22Rv1 (cell line): Measurements from ENCODE around the gene CYP27B1.
"Not testable (repeated sequence)": the region's sequence is repeated elsewhere in the genome, so short reads cannot be mapped to it uniquely, and the experiment has no call there.

Experiments
- H3K27ac ChIP-seq: fragments of 450-650 bp; 2 replicates; pipeline ENCODE4 v1.5.1; 2017
- CTCF ChIP-seq: fragments of 450-650 bp; IDR thresholded peaks from 2 replicates; pipeline ENCODE4 v1.5.1; 2017; ENCODE audit warnings: mild to moderate bottlenecking
- ZFX ChIP-seq: fragments of 450-650 bp; IDR thresholded peaks from 2 replicates; pipeline ENCODE4 v1.6.1; 2017; ENCODE audit warnings: antibody characterized with exemption, borderline replicate concordance

The CYP27B1 gene

GRCh38 chr12:57777911-57778310 is 11.0 kb upstream of the CYP27B1 start:
- no peak for TF ChIP-seq ZFX
- no peak for TF ChIP-seq CTCF
- H3K27ac ChIP-seq: no peak overlapping the region

- TF ChIP-seq ZFX: no peak
- no peak for TF ChIP-seq CTCF
- no peak overlapping the region for H3K27ac ChIP-seq
Measured at GRCh38 chr12:57777367-57777766, 10.5 kb upstream of the CYP27B1 start.

DNA sequence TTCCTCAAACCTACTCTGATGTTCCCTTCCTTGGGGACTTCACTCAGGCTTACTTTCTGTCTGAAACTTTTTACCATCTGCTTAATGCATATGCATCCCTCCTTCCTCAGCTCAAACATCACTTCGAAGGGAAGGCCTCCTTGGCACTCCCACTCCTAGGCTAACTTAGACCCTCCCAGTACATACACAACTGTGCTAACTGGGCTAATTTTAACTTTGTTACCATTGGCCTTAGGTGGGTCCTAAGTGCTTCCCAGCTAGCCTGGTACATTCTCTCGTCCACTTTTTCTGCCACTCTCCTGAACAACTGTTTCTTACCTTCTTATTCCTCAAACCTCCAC is 9.3 kb upstream of the CYP27B1 start:
- TF ChIP-seq ZFX (no peak), CTCF (no peak; the same call in 1 of the 2 replicates)
- H3K27ac ChIP-seq: no peak overlapping the region

DNA sequence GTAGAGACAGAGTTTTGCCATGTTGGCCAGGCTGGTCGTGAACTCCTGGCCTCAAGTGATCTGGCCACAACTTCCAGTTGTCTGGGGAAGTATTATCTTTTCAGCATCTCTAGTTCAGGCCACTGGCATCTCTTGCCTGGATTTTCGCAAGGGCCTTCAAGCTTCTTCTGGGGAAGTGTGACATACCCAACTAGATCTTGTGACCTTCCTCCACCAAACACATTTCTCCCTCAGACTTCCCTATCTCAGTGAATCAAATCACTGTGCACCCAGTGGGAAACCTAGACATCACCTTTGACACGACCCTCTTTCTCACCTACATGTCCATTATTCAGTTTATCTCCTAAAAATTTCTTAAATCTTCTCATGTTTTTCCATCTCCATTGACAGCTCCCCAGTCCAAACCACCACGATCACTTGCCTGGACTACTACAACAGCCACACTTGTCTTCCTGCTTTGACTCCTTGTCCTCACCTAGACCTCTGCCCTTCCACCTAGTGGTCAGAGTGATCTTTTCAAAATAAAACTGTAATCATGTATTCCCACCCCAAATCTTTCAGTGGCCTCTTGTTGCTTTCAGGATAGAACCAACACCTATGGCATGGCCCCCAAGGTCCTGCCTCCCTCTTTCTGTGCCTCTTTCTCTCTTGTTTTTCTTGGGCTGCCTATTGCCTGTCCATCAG is 8.8 kb upstream of the CYP27B1 start:
- TF ChIP-seq CTCF (peak; percentile 13), ZFX (no peak)
- no peak overlapping the region for H3K27ac ChIP-seq

DNA sequence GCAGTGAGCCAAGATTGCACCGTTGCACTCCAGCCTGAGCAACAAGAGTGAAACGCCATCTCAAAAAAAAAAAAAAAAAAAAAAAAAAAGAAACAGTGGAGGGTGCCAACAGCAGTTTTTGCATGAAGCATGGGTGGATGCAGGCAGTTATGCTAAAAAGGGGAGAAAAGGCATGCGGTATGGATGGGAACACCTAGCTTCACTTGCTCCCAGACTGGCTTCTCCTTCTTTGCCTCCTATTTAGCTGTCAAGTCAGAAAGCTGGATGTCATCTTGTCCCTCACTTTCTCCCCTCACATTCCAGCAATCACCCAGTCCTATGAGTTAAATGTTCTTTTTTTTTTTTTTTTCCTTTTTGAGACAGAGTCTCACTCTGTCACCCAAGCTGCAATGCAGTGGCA is 8.2 kb upstream of the CYP27B1 start:
- H3K27ac ChIP-seq: no peak overlapping the region
- no peak for TF ChIP-seq ZFX
- no peak for TF ChIP-seq CTCF

- not testable (repeated sequence) for H3K27ac ChIP-seq
Measured at GRCh38 chr12:57774634-57775033, 7.8 kb upstream of the CYP27B1 start.

DNA sequence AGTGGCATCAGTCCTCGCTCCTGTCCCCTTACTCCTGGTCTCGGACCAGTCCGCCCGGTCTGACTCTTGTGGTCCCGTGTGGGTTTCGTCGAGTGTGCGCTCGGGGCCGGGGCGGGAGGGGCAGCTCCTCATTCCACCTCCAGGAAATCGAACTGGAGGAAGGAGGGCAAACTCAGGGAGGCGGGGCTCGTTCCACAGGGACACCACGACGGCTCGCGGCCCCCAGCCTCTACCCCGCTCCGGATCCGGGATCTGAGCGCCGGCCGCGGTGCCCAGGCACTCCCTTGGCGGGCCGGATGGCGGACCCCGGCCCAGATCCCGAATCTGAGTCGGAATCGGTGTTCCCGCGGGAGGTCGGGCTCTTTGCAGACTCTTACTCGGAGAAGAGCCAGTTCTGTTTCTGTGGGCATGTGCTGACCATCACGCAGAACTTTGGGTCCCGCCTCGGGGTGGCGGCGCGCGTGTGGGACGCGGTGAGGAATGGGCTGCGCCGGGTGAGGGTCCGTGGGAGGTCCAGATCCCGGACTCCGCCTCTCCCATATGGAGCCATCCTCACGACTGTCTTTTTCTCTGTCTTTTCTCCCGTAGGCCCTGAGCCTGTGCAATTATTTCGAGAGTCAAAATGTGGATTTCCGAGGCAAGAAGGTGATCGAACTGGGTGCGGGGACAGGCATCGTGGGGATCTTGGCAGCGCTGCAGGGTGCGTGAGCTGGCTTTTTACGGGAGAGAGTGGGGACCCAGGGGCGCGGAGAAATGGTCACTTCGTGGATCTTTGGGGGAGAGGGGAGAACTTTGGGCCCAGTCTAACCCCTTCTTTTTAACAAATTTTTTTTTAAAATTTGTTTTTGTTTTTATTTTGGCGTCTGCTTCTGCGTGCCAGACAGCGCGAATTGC is 5.8 kb upstream of the CYP27B1 start, which contains the start of gene EEF1AKMT3:
TSS of gene EEF1AKMT3 (plus strand) at position 186 of the 894 bp plus-strand sequence. CDS start at position 297, 111 bp downstream.
- H3K27ac ChIP-seq: peak within 1 kb of the TSS; percentile 95
- TF ChIP-seq CTCF (no peak), ZFX (no peak)
